AG10803 (cell line): Measurements from ENCODE around the gene ANXA2.
"Not testable (repeated sequence)": the region's sequence is repeated elsewhere in the genome, so short reads cannot be mapped to it uniquely, and the experiment has no call there.

ENCODE experiments used
- DNase-seq: peaks from one replicate; pipeline ENCODE4 v3.0.0; 2010; ENCODE audit warnings: low read depth
- H3K4me3 ChIP-seq: 2 replicates; pipeline ENCODE4 v1.5.1; 2011; ENCODE audit warnings: mild to moderate bottlenecking, low read length, control low read depth
- TF ChIP-seq, protein P1 (sequence below): conservative IDR thresholded peaks from 2 replicates; pipeline ENCODE4 v1.5.1; 2011; ENCODE audit warnings: mild to moderate bottlenecking, low read length, control low read depth, inconsistent platforms

The ANXA2 gene

DNA sequence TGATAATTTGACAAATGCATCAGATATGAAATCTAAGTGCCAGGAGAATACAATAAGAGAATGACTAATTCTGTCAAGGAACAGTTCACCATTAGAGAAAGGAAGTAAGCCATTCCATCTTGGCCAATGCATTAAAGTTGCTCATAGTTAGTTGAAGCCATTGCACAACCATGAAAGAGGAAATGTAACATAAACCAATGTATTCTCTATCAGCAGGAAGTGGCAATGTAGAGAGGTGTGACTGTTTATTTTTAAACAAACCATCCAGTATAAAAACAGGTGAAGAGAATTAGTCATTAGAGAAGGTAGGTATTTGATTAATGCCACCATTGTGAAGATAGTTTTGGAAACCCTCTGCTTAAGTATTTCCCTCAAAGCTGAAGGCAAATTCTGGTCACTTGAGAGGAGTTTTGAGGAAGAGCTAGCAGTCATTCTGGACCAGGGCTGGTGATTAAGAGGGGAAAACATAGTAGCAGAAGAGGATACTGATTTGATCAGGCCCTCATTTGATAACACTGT is 10.7 kb upstream of the ANXA2 start:
- peak; percentile 81 for DNase-seq
- TF ChIP-seq, protein P1, sequence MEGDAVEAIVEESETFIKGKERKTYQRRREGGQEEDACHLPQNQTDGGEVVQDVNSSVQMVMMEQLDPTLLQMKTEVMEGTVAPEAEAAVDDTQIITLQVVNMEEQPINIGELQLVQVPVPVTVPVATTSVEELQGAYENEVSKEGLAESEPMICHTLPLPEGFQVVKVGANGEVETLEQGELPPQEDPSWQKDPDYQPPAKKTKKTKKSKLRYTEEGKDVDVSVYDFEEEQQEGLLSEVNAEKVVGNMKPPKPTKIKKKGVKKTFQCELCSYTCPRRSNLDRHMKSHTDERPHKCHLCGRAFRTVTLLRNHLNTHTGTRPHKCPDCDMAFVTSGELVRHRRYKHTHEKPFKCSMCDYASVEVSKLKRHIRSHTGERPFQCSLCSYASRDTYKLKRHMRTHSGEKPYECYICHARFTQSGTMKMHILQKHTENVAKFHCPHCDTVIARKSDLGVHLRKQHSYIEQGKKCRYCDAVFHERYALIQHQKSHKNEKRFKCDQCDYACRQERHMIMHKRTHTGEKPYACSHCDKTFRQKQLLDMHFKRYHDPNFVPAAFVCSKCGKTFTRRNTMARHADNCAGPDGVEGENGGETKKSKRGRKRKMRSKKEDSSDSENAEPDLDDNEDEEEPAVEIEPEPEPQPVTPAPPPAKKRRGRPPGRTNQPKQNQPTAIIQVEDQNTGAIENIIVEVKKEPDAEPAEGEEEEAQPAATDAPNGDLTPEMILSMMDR = no peak
- no peak overlapping the region for H3K4me3 ChIP-seq

- no peak overlapping the region for H3K4me3 ChIP-seq
- peak; percentile 85 for DNase-seq
- TF ChIP-seq, protein P1 = no peak
Measured at GRCh38 chr15:60407415-60407805, 9.6 kb upstream of the ANXA2 start.

- DNase-seq = no peak
- TF ChIP-seq, protein P1 = no peak
- no peak overlapping the region for H3K4me3 ChIP-seq
Measured at GRCh38 chr15:60406513-60407414, 9.0 kb upstream of the ANXA2 start.

- DNase-seq = no peak
- TF ChIP-seq, protein P1 = no peak
- H3K4me3 ChIP-seq = no peak overlapping the region
Measured at GRCh38 chr15:60405399-60405798, 7.6 kb upstream of the ANXA2 start.

GRCh38 chr15:60404351-60404750 is 6.6 kb upstream of the ANXA2 start:
- not testable (repeated sequence) for H3K4me3 ChIP-seq, DNase-seq

DNA sequence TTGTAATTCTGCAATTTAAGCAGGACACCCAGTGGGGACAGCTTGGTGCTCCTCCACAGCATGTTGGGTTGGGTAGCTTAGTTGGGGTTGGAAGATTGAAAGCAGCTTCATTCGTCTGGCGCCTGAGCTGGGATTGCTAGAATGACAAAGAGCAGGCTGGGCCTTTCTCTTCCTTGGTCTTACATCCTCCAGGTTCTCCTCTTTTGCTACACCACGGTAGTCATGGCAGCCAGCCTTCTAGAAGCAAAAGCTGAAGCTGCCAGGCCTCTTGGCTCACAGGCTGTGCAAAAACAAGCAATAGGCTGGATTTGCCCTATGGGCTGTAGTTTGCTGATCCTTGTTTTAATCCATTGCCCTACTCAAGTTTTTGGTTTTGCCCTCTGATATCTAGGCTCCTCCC is 3.2 kb upstream of the ANXA2 start:
- DNase-seq = no peak
- TF ChIP-seq, protein P1 = no peak
- H3K4me3 ChIP-seq = no peak overlapping the region

- H3K4me3 ChIP-seq = no peak overlapping the region; the same call in 1 of the 2 replicates
- TF ChIP-seq, protein P1 = no peak
- peak; percentile 79 for DNase-seq
Measured at GRCh38 chr15:60399931-60400330, 2.1 kb upstream of the ANXA2 start.
